ENCODE results near the gene VN1R5.

DNA sequence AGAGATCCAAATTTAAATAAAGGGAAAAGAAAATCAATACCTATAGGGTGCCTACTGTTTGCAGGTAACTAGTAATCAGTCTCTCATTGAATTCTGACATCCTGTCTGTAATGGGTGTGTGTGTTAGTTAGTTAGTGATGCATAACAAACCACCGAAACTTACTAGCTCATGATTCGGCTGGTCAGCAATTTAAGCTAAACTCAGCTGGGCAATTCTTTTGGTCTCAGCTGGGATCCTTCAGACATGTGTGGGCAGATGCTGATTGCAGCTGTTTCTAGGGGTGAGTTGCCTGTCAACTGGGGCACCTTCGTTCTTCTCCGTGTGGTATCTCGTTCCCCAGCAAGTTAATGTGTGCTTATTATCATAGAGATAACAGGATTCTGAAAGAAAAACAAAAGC lies 43.9 kb upstream of the VN1R5 start:
- TF ChIP-seq POLR2A (IDR thresholded peaks at IDR 0.05) (no peak), CTCF (IDR thresholded peaks at IDR 0.05) (no peak)

Data from esophagus squamous epithelium (tissue), 4 donors.